Kidney tubule cell (primary cell): ENCODE measurements around the gene PPP2R3A.
A peak's percentile ranks its signal among the peaks of the same experiment; 100 is the strongest.
"Not testable (repeated sequence)": the region's sequence is repeated elsewhere in the genome, so short reads cannot be mapped to it uniquely, and the experiment has no call there.

Experiments
- DNase-seq: peaks from one replicate; pipeline ENCODE4 v3.0.0-alpha.2; 2018; ENCODE audit warnings: low spot score

Gene PPP2R3A, protein sequence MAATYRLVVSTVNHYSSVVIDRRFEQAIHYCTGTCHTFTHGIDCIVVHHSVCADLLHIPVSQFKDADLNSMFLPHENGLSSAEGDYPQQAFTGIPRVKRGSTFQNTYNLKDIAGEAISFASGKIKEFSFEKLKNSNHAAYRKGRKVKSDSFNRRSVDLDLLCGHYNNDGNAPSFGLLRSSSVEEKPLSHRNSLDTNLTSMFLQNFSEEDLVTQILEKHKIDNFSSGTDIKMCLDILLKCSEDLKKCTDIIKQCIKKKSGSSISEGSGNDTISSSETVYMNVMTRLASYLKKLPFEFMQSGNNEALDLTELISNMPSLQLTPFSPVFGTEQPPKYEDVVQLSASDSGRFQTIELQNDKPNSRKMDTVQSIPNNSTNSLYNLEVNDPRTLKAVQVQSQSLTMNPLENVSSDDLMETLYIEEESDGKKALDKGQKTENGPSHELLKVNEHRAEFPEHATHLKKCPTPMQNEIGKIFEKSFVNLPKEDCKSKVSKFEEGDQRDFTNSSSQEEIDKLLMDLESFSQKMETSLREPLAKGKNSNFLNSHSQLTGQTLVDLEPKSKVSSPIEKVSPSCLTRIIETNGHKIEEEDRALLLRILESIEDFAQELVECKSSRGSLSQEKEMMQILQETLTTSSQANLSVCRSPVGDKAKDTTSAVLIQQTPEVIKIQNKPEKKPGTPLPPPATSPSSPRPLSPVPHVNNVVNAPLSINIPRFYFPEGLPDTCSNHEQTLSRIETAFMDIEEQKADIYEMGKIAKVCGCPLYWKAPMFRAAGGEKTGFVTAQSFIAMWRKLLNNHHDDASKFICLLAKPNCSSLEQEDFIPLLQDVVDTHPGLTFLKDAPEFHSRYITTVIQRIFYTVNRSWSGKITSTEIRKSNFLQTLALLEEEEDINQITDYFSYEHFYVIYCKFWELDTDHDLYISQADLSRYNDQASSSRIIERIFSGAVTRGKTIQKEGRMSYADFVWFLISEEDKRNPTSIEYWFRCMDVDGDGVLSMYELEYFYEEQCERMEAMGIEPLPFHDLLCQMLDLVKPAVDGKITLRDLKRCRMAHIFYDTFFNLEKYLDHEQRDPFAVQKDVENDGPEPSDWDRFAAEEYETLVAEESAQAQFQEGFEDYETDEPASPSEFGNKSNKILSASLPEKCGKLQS (N-terminal part only)

DNA sequence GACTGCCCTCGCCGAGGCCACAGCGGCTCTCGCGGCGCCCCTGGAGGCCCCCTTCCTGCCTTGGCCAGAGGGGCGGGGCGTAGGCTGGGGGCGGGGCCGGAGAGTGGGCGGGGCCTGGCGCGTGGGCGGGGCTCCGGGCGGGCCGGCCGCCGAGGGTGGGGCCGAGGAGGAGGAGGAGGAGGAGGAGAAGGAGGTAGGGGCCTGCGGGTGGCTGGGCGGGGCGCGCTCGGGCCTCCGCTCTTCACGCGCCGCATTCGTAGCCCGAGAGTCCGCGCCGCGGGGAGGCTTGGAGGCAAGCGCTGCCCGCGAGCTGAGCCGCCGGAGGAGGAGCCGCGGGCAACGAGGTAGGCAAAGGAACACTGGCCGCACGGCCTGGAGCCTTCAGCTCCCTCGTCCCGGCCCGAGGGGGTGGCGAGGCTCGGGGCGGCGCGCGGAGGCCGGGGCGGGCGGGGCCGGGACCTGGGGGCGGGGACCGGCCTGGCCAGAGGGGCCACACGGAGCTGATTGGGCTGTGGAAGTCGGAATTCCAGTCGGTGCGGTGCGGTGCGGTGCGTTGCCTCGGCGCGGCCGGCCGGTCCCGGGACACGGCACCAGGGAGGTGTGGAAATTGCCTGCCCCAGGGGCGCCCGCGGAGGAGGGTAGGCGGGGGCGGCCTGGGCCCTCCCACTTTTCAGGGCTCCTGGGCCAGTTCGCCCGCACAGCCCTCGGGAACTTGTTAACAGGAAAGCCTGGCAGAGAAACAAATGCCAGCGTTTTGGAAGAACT is at the start of gene PPP2R3A:
Gene PPP2R3A (plus strand): TSS at position 223 of the 765 bp plus-strand sequence. CDS start 35,771 bp downstream, outside the sequence.
- peak; percentile 91 for DNase-seq

DNA sequence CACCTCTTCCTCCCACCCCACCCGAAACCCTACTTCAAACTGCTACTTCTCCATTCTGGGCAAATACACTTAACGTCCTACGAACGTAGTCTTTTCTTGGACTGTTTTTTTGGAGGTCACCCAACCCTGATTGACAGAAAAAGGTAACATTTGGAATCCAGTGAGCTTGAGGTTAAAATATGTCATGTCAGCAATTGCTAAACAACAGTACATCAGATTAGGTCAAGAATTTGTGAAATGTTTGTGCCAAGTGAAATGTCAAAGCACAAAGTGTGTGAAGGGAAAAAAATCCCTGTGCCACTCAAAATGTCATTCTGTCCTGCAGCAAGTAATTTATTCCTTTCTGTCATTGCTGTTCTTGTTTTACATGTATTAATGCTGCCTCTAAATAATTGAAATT is 49.2 kb upstream of the PPP2R3A start:
- DNase-seq, result no peak

DNA sequence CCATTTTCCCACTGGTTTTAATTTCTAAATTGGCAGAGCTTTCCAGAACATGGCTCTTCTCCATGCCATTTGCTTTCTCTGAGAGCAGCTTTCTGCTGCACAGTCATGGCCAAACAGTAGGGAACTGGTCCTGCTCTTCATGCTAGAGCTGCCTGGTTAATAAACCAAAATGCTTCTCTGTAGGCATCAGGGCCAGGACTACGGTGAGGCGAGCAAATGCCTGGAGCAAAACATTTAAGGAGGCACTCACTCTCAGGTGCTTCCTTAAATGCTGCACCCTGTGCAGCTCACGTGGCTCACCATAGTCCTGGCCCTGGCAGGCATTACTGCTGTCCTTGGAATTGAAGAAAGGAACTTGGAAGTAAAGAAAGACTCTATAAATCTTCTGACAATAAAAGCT is 48.5 kb upstream of the PPP2R3A start:
- DNase-seq, result peak; percentile 31

DNA sequence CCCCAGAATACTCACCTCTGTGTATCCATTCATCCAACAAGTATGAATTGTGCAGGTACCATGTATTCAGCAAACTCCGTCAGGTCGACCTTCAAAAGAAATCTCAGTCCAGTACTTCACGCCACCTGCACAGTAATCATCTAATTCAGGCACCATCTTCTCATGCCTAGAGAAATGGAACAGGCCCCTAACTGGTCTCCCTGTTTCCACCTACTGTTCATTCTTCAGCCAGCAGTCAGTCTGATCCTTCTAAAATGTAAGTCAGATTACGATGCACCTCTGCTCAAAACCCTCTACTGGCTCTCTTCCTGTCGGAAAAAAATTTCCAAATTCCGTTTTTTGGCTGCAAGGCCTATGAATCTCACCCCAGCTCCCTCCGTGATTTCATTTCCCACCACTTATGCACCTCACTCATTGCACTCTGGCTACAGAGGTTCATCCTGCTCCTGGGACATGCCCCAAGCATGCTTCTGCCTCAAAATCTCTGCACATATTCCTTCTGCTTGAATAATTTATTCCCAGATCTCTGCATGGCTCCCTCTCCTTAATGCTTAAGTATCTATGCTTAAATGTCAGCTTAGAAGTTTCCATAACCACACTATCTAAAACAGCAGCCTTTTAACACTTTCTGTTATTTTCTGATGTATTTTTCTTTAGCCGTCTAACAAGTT is 47.5 kb upstream of the PPP2R3A start:
- DNase-seq, result no peak

DNA sequence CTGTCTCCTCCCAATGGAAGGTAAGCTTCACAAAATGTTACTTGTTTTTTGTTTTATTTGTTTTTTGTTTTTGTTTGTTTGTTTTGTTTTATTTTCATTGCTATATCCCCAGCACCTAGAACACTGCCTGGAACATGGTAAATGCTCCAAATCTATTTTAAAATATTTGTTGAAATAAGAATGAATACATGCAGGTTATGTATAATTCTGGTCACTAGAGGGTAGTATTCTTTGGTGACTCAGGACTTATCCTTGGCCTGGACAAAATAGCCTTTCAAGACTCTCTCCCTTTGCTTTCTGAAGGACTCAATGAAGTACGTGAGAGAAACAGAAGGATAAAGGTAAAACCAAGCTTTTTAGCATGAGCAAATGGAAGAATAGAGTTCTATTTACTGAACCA is 46.9 kb upstream of the PPP2R3A start:
- peak; percentile 68 for DNase-seq

DNA sequence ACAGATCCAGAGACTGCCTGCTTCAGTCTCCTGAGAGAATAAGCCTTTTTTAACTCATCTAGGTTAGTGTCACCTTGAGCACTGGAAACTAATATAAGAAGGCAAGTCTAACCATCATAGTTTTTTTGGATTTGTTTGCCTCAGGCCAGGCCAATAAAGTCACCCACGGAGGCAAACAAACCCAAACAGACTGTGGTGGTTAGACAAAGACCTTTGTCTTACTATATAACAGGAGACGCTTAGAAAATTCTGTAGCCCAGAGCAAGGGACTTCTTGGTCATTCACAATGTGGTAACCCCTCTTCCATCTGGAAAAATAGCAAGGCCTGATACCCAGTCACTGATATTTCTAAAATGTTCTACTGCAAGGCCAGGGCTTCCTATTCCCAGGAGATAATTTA is 45.3 kb upstream of the PPP2R3A start:
- DNase-seq, result no peak

DNA sequence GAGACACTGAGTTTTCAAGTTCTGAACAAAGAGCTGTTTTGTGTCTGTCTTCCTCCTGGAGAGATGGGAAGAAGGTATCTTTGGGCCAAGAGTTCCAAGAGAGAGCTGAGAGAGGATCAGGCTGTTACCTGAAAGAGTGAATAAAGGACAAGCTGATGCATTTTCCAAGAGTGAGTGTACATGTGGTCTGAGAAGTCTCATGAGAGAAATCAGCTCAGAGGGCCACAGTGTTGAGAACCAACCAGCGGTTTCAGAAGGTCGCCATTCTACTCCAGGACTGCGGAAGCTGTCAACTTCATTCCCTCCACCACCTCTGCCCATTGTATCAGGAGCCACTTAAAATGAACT is 42.7 kb upstream of the PPP2R3A start:
- DNase-seq, result no peak

DNA sequence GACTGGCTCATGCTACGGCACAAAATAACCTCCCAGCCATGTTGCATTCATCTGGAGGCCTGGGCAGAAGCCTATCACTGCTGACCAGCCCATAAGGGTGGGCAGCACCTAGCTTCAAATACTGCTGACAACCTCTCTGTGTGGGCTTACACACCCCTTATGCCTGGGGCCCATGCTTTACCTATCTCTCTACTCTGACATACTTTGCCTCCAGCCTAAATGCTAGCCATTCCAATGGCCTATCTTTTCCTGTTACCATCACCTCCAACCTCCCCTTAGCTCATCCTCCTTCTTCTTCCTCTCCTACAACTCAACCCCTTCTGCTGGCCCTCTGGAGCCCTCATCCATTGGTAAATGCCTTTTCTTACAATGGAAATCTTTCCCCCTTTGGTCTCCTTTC is 41.0 kb upstream of the PPP2R3A start:
- DNase-seq, result no peak

DNA sequence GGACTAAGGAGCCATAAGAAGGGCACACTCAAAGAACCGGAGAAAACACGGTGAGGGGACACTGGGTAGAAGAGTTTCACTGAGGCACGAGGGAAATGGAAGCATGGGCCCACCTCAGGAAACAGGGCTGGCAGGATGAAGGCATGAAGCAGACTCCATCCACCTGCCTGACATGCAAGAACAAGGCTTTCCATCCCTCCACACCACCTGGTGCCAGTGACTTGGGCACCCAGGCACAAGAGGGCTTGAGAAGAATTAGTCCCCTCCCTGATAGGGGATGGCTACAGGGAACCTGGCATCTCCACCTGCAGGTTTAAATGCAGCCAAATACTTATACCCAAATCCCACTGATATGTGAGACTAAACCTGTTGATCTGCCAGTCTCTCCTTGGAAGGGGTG is 38.9 kb upstream of the PPP2R3A start:
- no peak for DNase-seq

DNA sequence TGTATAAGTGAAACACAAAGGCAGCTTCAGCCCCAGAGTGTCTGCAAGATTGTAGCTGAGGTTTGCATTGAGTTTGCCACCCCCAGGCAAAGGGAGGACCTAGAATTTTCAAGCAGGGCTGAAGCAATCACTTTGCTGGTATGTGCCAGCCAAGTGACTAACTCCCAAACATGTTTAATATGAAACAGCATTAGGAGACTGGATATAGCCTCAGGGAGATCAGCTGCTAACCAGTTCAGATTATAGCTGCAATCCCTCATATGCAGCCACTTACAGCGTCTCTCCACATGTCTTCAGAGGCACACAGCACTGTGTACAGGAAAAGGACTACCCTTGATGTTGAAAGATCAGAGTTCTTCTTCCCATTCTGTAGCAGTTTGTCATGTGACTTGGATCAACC is 38.4 kb upstream of the PPP2R3A start:
- peak; percentile 51 for DNase-seq

DNA sequence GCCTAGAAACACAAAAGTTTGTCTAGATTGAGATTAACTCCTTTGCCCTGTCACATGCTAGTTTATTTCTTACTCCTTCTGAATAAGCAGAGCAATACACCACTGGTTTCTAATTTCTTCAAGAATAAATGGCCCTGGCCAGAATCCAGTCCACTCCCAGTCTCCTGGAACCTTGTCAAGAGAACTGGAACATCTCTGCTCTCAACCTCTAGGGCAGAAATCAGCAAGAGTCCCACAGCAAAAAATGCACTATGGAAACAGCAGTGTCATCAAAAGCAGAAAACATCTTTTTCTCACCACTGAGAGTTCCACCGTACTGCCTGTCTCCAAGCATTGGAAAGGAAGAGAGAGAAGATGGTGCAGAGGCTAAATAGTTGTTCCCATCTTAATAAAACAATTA is 35.9 kb upstream of the PPP2R3A start:
- DNase-seq, result no peak

DNA sequence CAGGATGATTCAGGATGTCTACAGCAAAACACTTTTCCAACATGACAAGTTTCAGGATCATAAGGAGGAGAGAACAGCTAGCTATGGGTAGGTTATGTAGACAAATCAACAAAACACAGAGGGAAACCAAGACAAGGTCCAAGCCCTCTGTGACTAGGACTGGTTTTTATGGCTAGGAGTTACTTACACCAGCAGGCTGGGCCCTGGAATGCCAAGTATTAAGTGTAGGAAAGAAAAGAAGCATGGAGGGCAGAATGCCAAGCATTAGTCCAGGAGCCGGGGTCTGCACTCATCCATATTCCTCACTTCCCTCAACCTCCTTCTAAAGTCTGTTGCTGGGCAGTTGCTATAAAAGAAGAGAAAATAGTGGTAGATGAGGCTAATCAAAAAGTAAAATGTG is 35.3 kb upstream of the PPP2R3A start:
- no peak for DNase-seq

DNA sequence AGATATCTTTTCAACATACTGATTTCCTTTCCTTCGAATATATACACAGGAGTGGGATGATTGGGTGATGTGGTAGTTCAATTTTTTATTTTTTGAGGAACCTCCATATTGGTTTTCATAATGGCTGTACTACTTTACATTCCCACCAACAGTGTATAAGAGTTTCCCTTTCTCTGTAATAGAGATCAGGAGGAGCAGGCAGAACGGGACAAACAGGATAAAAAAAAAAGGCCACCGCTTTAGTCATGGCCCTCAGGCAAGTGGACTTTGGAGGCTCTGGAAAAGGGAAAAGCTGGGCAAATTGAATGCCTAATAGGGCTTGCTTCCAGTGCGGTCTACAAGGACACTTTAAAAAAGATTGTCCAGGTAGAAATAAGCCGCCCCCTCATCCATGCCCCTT is 30.4 kb upstream of the PPP2R3A start:
- DNase-seq, result not testable (repeated sequence)

DNA sequence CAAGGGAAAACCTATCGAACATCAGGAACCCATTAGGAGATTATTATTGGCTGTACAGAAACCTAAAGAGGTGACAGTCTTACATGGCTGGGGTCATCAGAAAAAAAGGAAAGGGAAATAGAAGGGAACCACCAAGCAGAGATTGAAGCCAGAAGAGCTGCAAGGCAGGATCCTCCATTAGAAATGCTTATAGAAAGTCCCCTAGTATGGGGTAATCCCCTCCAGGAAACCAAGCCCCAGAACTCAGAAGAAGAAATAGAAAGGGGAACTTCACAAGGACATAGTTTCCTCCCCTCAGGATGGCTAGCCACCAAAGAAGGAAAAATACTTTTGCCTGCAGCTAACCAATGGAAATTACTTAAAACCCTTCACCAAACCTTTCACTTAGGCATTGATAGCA is 27.8 kb upstream of the PPP2R3A start:
- not testable (repeated sequence) for DNase-seq

DNA sequence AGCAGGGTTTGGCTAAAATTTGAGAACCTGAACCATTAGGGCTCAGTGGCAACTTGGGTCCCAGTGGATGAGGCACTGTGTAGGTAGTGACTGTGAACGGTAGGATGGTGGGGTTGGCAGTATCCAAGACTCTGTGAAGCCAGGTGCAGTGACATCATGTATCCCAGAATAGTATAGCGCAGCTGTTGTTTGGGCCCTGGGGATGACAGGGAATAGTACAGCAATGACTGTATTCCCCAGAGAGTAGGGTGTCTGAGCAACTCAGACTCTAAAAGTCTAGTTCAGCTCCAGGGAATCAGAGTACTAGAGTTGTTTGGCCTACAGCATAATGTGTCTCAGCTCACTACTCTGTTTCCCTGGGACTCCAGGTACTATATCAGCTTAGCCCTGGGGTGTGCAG is 20.7 kb upstream of the PPP2R3A start:
- no peak for DNase-seq

DNA sequence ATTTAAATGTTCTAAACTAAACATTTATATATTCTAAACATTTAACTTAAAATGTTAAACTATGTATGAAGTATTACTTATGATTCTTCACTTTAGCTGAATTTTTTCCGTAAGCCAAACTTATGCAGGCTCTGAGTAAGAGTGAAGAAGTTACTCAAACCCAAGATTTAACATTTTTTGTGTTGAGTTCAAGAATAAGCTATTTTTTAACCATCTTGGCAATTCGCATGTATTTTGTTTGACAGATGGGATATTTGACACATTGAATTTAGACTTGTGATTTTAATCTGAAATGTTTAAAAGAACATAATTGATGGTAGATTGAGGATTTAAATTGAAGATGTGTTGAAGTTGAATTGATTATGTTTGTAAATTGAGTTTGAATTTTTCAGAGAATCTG is 14.6 kb upstream of the PPP2R3A start:
- no peak for DNase-seq

DNA sequence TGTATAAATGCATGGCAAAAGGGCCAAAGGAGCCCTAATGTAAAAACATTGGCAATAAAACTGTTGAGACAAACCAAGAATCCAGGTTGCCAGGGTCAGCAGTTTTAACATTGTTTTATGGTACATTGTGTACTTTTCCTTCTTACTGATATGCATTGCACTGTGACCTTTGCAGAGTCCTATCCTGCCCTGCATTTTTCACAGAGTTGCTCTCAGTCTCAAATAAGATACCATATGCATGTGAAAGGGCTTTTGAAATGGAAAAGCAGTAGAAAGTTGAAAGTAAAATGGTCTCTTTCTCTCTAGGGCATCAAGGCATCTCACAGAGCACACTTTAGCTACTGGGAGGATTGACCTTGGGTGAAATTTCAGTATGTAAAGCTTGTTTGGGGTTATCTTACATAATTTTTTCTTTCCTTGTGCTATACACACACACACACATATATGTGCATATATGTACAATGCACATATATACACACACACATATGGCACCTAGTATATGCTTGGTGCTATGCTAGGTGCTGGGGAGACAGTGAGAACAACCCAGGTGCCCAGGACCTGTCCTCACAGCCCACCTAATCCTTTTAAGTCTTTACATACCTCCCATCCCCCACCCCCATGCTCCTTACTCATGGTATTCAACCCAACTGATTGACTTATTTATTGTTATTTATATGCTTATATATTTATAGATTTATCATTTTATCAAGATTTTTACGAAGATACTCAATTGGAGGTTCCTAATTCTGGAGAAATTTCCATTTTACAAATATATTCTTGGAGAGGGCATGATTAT is 1.2 kb upstream of the PPP2R3A start:
- no peak for DNase-seq

DNA sequence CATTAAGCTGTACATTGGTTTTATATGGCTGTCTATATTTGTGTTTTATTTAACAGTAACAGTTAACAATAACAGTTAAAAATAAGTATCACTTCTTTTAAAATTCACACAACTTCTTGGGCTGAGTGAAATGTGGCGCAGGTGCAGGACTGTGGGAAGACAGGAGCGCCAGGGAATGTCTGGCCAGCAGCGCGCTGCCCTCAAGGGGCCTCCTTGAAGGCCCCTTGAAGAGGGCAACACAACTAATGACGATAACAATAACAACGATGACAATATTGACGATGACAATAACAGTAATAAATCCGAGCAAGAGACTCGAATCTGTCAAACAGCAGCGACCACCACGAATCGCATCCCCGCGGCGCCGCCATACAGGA is 411 bp upstream of the PPP2R3A start:
- no peak for DNase-seq

DNA sequence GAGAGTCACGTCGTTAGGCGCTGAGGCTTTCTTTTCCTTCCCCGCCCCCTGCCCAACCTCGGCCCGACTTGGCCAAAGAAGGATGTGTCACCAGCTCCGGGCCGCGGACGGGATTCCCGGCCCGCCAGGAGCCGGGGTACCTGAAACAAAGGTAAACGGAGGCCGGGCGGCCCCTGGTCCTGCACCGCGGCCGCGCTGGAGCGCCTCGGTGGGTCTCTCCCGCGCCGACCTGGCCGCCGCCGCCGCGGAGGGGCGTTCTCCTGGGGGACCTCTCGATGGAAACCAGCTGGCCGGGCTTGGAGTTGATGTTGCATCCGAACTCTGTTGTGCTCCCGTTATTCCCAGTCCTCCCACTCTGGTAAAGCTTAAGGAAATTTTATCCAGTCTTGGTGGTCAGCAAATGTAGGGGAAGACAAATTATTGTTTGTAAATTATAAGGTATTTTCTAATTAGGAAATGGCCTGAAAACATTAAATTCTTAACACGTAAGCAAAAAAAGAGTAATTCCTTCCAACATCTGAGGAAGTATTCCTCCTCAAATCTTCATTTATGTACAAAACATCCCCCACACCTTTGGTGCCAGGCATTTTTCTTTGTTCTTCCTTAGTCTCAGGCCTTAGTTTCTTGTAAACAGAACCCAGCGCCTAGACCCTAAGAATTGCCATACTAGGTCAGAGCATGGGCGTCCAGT is 888 bp downstream of the PPP2R3A start:
- peak; percentile 18 for DNase-seq

DNA sequence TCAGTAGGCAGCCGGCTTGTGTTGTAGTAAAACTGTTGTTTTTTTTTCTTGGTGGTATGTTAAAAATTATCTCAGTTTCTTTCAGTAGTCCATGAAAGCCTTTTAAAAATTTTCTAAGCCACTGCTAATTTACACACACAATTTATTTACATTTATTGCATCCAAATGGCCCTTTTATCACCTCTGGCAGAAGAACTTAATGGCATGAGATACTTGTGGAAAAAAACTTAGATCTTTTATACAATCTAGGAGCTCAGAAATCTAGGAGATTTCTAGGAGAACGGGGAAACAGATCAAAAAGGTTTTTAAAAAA is 1.4 kb downstream of the PPP2R3A start:
- no peak for DNase-seq
